Suprapubic skin (tissue), 4 donors: ENCODE data around the gene MYH16. TPM values are rescaled to one million over a fixed set of nuclear protein-coding genes. Genes with fewer than 3 reads are reported as not detected.
"Not testable (repeated sequence)": the region's sequence is repeated elsewhere in the genome, so short reads cannot be mapped to it uniquely, and the experiment has no call there.

ENCODE experiments used
- DNase-seq, 2 donors: peaks; one replicate each; pipeline ENCODE4 v3.0.0-alpha.2; 2019; ENCODE audit warnings: low spot score in 2 of 2
- H3K27ac ChIP-seq: fragments of 200-600 bp; sonication (generic); one replicate; pipeline ENCODE4 v1.5.1; 2019
- H3K27me3 ChIP-seq: fragments of 200-600 bp; sonication (generic); one replicate; pipeline ENCODE4 v1.5.1; 2019
- H3K36me3 ChIP-seq: fragments of 200-600 bp; sonication (generic); one replicate; pipeline ENCODE4 v1.5.1; 2019
- H3K4me1 ChIP-seq: fragments of 200-600 bp; sonication (generic); one replicate; pipeline ENCODE4 v1.5.1; 2019
- H3K4me3 ChIP-seq: fragments of 200-600 bp; sonication (generic); one replicate; pipeline ENCODE4 v1.5.1; 2019; ENCODE audit warnings: mild to moderate bottlenecking
- H3K9me3 ChIP-seq: fragments of 200-600 bp; sonication (generic); one replicate; pipeline ENCODE4 v1.5.1; 2019
- CTCF ChIP-seq, 2 donors: fragments of 200-600 bp in 1 of 2; fragments of 450-650 bp in 1 of 2; sonication (generic) in 1 of 2; IDR thresholded peaks; one replicate each; pipeline ENCODE4 v1.5.1; 2016 to 2019; ENCODE audit warnings: antibody characterized with exemption in 2 of 2, mild to moderate bottlenecking in 1 of 2, moderate library complexity in 1 of 2
- EP300 ChIP-seq: sonication (generic); formaldehyde crosslinking; IDR thresholded peaks from one replicate; pipeline ENCODE4 v1.6.1; 2017; ENCODE audit warnings: antibody characterized with exemption
- POLR2A ChIP-seq, 2 donors: fragments of 450-650 bp; IDR thresholded peaks; one replicate each; pipeline ENCODE4 v1.6.1; 2017; ENCODE audit warnings: antibody characterized with exemption in 2 of 2, mild to moderate bottlenecking in 2 of 2, moderate library complexity in 2 of 2
- POLR2AphosphoS5 ChIP-seq, 3 donors: sonication (generic); formaldehyde crosslinking; IDR thresholded peaks; one replicate each; pipeline ENCODE4 v1.6.1; 2017; ENCODE audit warnings: antibody characterized with exemption in 3 of 3
- WGBS: methylation state at CpG from one replicate; pipeline ENCODE4 v1.1.5; 2018; 5-methylcytosine and 5-hydroxymethylcytosine counted together
- total RNA-seq, 4 donors: library from RNA; depleted of rRNA; stranded (reverse); fragments of >200 nt; gene quantifications; one replicate each; pipeline ENCODE4 v1.1.0, GENCODE V29; 2016

The MYH16 gene
- total RNA-seq, 4 donors from 2014 or later: not detected

GRCh38 chr7:99325592-99326407, 53.2 kb downstream of the MYH16 start, which contains the start of gene ARPC1A:
Gene ARPC1A (plus strand): TSS chr7:99325898. CDS start chr7:99333354, 7,456 bp downstream.
- WGBS: under 1% methylated on average over 59 of the region's 82 CpGs

GRCh38 chr7:99326408-99326782, 53.8 kb downstream of the MYH16 start:
- Histone ChIP-seq H3K36me3 (no peaks in the 10 kb centered on the region), H3K4me1 (peaks cover 56% of the 10 kb centered on the region), H3K9me3 (no peaks in the 10 kb centered on the region), H3K27me3 (no peaks in the 10 kb centered on the region), H3K27ac (peak overlapping the region; percentile 87), H3K4me3 (peak overlapping the region; percentile 98)
- no peak for TF ChIP-seq EP300
- no peak for TF ChIP-seq POLR2A (IDR thresholded peaks at IDR 0.05)
- TF ChIP-seq POLR2AphosphoS5 (IDR thresholded peaks at IDR 0.05): no peak
- TF ChIP-seq CTCF (IDR thresholded peaks at IDR 0.05): no peak
- under 1% methylated on average over 10 of the region's 10 CpGs for WGBS
- DNase-seq: no peak

More at GRCh38 chr7:99325592-99326407, 53.2 kb downstream of the MYH16 start, which contains the start of gene ARPC1A:
- H3K4me1 ChIP-seq: peaks cover 54% of the 10 kb centered on the region
- H3K27me3 ChIP-seq: no peaks in the 10 kb centered on the region
- DNase-seq: peak; percentile 93 to 94
- H3K27ac ChIP-seq: peak within 1 kb of the TSS; percentile 87
- no peaks in the 10 kb centered on the region for H3K36me3 ChIP-seq
- H3K4me3 ChIP-seq: peak within 1 kb of the TSS; percentile 98
- no peaks in the 10 kb centered on the region for H3K9me3 ChIP-seq
- TF ChIP-seq CTCF (IDR thresholded peaks at IDR 0.05): peak in 1 of 2 donors; percentile 28
- peak in 2 of 3 donors; percentile 74 to 98 for TF ChIP-seq POLR2AphosphoS5 (IDR thresholded peaks at IDR 0.05)
- peak in 1 of 2 donors; percentile 67 for TF ChIP-seq POLR2A (IDR thresholded peaks at IDR 0.05)
- TF ChIP-seq EP300: no peak

GRCh38 chr7:99330314-99330961, 57.8 kb downstream of the MYH16 start:
- DNase-seq, H3K27me3 ChIP-seq, H3K4me3 ChIP-seq, H3K9me3 ChIP-seq, H3K27ac ChIP-seq: not testable (repeated sequence)
- Histone ChIP-seq H3K36me3 (peaks cover 24% of the 10 kb centered on the region), H3K4me1 (peaks cover 46% of the 10 kb centered on the region)
- WGBS: 80% methylated on average over 8 of the region's 8 CpGs
- TF ChIP-seq POLR2AphosphoS5 (IDR thresholded peaks at IDR 0.05): peak in 1 of 3 donors; percentile 14

GRCh38 chr7:99331002-99331401, 58.4 kb downstream of the MYH16 start:
- Histone ChIP-seq H3K27me3 (no peaks in the 10 kb centered on the region), H3K36me3 (peaks cover 30% of the 10 kb centered on the region), H3K27ac (no peak overlapping the region), H3K9me3 (no peaks in the 10 kb centered on the region), H3K4me3 (no peak overlapping the region), H3K4me1 (peaks cover 46% of the 10 kb centered on the region)
- no peak for TF ChIP-seq POLR2AphosphoS5 (IDR thresholded peaks at IDR 0.05)
- no peak for TF ChIP-seq EP300
- DNase-seq: no peak
- 88% methylated on average over 2 of the region's 2 CpGs for WGBS

GRCh38 chr7:99339595-99339994, 67.0 kb downstream of the MYH16 start:
- no peak for DNase-seq
- Histone ChIP-seq H3K4me3 (no peak overlapping the region), H3K9me3 (no peaks in the 10 kb centered on the region), H3K4me1 (no peaks in the 10 kb centered on the region), H3K27me3 (no peaks in the 10 kb centered on the region), H3K36me3 (peaks cover 84% of the 10 kb centered on the region), H3K27ac (no peak overlapping the region)
- TF ChIP-seq CTCF (IDR thresholded peaks at IDR 0.05) (no peak), POLR2AphosphoS5 (IDR thresholded peaks at IDR 0.05) (no peak), POLR2A (IDR thresholded peaks at IDR 0.05) (no peak), EP300 (no peak)
- 98% methylated on average over 3 of the region's 3 CpGs for WGBS

- Histone ChIP-seq H3K4me1 (no peaks in the 10 kb centered on the region), H3K4me3 (no peak overlapping the region), H3K27me3 (no peaks in the 10 kb centered on the region), H3K27ac (no peak overlapping the region), H3K9me3 (no peaks in the 10 kb centered on the region), H3K36me3 (peaks cover 83% of the 10 kb centered on the region)
- TF ChIP-seq POLR2AphosphoS5 (IDR thresholded peaks at IDR 0.05): no peak
- no peak for TF ChIP-seq CTCF (IDR thresholded peaks at IDR 0.05)
- no peak for TF ChIP-seq EP300
- TF ChIP-seq POLR2A (IDR thresholded peaks at IDR 0.05): no peak
- 91% methylated on average over 3 of the region's 3 CpGs for WGBS
- DNase-seq: no peak
These were observed 68.0 kb downstream of the MYH16 start for GRCh38 chr7:99340659-99341058.
